HCT116 (cell line): Measurements from ENCODE around the gene NUMB.

Source experiments
- CTCF ChIP-seq, 3 experiments: fragments of 200-600 bp in 1 of 3; sonication (generic) in 1 of 3; IDR thresholded peaks in 2 of 3; conservative IDR thresholded peaks in 1 of 3; 2 replicates each; pipeline ENCODE4 v1.5.1; 2012 to 2017; ENCODE audit warnings: low read depth in 2 of 3, low read length in 2 of 3, antibody characterized with exemption in 1 of 3, borderline replicate concordance in 1 of 3, control low read depth in 1 of 3, mild to moderate bottlenecking in 1 of 3, mixed read lengths in 1 of 3, mixed run types in 1 of 3, moderate library complexity in 1 of 3; ENCODE audit not compliant: insufficient read depth in 1 of 3
- EGR1 ChIP-seq: IDR thresholded peaks from 2 replicates; pipeline ENCODE4 v1.6.1; 2012; ENCODE audit warnings: low read depth
- EZH2 ChIP-seq: fragments of 200-600 bp; sonication (generic); IDR thresholded peaks from 2 replicates; pipeline ENCODE4 v1.6.1; 2017; ENCODE audit warnings: antibody characterized with exemption, mixed run types
- EZH2phosphoT487 ChIP-seq: fragments of 200-600 bp; IDR thresholded peaks from 2 replicates; pipeline ENCODE4 v1.6.1; 2018; ENCODE audit warnings: antibody characterized with exemption, borderline replicate concordance
- JUND ChIP-seq: IDR thresholded peaks from 2 replicates; pipeline ENCODE4 v1.6.1; 2012
- MAX ChIP-seq: IDR thresholded peaks from 2 replicates; pipeline ENCODE4 v1.6.1; 2012
- POLR2A ChIP-seq: IDR thresholded peaks from 2 replicates; pipeline ENCODE4 v1.7.0; 2011; ENCODE audit warnings: borderline replicate concordance; ENCODE audit not compliant: insufficient read depth, insufficient read length; ENCODE audit errors: extremely low read depth
- POLR2AphosphoS5 ChIP-seq: IDR thresholded peaks from 2 replicates; pipeline ENCODE4 v1.6.1; 2011; ENCODE audit warnings: mild to moderate bottlenecking, low read depth, low read length, moderate library complexity
- TCF7L2 ChIP-seq: IDR thresholded peaks from 2 replicates; pipeline ENCODE4 v1.7.0; 2011; ENCODE audit warnings: borderline replicate concordance, inconsistent platforms; ENCODE audit not compliant: insufficient read depth, insufficient read length; ENCODE audit errors: extremely low read depth
- TF ChIP-seq, protein P1 (sequence below): IDR thresholded peaks from 2 replicates; pipeline ENCODE4 v1.6.1; 2012

GRCh38 chr14:73503648-73504047, 45.3 kb upstream of the NUMB start:
- no peak for TF ChIP-seq TCF7L2
- TF ChIP-seq POLR2A = no peak
- TF ChIP-seq JUND = no peak
- TF ChIP-seq MAX = no peak
- TF ChIP-seq, protein P1, sequence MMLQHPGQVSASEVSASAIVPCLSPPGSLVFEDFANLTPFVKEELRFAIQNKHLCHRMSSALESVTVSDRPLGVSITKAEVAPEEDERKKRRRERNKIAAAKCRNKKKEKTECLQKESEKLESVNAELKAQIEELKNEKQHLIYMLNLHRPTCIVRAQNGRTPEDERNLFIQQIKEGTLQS = no peak
- TF ChIP-seq POLR2AphosphoS5 = no peak
- TF ChIP-seq CTCF (IDR thresholded peaks at IDR 0.05 in 2 of 3, conservative IDR thresholded peaks at IDR 0.05 in 1 of 3; ENCODE audit: borderline replicate concordance in 1 of 3, insufficient read depth in 1 of 3, low read depth in 2 of 3, low read length in 2 of 3) = no peak
- no peak for TF ChIP-seq EGR1
- no peak for TF ChIP-seq EZH2
- no peak for TF ChIP-seq EZH2phosphoT487
